ENCODE results near the gene TRIM63.
A peak's percentile ranks its signal among the peaks of the same experiment; 100 is the strongest.
"Not testable (repeated sequence)": the region's sequence is repeated elsewhere in the genome, so short reads cannot be mapped to it uniquely, and the experiment has no call there.

TRIM63 gene

DNA sequence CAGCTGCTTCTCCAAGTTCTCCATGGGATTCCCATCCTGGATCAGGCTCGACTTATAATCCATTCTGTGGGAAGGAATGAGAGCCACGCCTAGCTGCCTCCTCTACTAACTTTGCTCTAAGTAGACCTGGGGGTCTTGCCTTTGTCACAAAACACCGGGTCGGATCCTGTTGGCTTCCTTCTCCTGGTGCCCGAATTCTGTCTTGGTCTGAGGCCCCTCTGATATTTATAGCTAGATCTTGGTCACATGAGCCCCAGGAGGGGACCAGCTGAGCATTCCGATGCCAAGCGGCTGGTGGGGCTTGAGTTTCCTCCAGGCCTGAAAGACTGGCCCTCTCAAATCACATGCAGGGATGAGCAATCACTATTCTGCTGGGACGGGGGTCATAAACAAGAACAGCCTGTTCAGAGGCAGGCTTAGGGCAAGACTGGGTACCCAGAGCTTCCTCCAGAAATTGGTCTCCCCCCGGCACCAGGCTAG lies at the start of gene TRIM63:
TRIM63 (minus strand) TSS at position 199 of the 480 bp plus-strand sequence; CDS start at position 63, 136 bp downstream.
- DNase-seq (ENCODE audit: low read depth) = no peak

DNA sequence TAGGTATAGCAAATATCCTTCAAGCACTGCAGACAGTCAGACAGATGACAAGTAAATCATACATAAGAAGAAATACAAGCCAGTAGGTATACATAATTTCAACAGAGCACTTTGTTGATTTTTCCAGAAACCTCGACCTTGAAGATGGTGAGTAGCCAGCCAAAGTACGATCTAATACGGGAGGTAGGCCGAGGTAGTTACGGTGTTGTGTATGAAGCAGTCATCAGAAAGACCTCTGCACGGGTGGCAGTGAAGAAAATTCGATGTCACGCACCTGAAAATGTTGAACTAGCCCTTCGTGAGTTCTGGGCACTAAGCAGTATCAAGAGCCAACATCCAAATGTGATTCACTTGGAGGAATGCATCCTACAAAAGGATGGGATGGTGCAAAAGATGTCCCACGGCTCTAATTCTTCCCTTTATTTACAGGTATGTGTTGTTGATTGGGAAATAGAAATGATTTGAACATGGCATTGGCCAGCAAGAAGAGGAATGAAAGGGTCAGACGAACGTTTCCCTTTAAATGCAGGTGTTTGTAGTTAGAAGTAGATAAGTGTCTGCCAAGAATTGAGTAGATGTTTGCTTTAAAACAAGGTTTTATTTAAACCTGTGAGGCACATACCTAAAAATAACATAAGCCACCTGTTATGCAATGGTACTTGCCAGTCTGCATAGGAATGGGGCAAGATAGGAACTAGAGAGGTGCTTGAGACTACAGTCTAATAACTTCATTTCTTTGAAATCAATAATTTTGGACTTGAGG lies 46.9 kb upstream of the TRIM63 start:
- DNase-seq (ENCODE audit: low read depth) = no peak

DNA sequence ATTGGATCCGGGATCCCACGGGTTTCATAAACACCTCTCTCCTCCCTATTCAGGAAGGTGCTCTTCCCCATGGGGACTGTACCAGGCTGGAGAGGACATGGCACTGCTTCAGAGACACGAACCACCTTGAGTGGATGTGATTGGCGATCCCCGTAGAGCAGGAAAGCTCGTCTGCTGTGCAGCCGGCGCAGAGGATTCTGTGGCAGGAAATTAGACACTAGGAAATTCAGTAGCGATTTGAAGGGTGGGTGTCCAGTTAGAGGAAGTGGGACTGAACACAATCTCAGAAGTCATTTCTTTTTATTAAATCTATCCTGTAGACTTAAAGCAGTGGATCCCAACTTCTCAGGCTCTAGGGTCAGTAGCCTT lies 45.0 kb upstream of the TRIM63 start:
- no peak for DNase-seq (ENCODE audit: low read depth)

- DNase-seq (ENCODE audit: low read depth) = peak; percentile 94
These were observed 44.3 kb upstream of the TRIM63 start, which contains the start of gene PDIK1L for GRCh38 chr1:26111530-26112406. PDIK1L (plus strand) TSS chr1:26111824; CDS start chr1:26114309, 2,485 bp downstream.

GRCh38 chr1:26110731-26111529 lies 43.5 kb upstream of the TRIM63 start:
- peak; percentile 73 for DNase-seq (ENCODE audit: low read depth)

DNA sequence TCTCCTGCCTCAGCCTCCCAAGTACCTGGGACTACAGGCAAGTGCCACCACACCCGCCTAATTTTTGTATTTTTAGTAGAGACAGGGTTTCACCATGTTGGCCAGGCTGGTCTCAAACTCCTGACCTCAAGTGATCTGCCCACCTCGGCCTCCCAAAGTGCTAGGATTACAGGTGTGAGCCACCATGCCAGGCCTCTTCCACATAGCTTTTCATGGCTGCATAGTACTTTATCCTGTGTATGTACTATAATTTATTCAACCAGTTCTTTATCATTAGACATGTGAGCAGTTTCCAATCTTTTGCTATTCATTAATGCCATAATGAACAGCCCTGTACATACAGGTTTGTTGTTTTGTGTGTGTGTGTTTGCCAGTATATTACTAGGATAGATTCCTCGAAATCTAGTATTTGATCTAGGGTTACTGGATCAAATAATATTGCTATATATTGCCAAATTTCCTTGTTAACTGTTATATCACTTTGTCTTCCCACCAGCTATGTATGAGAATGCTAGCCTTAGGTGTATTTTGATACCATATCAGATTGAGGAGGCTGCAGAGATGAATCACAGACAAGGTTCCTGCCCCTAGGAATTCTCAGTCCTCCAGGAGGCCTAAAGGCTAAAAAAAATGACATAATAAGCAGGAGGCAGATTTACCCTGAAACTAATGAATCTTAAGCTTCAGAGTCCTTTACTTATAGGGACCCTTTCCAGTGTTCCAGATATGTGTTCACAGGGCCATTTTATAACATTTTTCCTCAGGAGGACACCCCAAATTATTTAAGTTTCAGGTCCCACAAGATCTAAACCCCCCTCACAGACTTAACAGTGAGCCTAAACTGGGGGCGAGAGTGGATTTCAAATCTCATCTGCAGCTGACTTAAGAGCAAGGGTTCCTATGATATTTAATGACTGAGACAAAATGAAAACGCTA lies 42.1 kb upstream of the TRIM63 start:
- DNase-seq (ENCODE audit: low read depth) = no peak

- DNase-seq (ENCODE audit: low read depth) = not testable (repeated sequence)
These were observed 37.8 kb upstream of the TRIM63 start for GRCh38 chr1:26105226-26105548.

DNA sequence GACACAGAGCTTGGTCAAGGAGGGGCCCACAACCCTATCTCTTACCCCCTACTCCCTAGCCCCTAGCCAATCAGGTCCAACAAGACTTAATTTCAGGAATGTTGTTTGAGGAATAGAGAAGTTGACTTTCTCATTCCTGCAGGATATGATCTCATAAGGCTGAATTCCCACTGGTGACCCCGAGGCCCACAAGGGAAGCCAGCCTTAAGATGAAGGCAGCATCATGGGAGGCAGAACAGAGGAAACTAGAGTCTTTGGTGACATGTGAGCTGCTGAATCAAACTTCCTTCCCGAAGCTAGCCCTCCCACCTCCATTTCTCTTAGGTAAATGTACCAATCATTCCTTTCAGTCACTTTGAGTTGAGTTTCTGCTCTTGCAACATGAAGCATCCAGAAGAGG lies 35.1 kb upstream of the TRIM63 start:
- no peak for DNase-seq (ENCODE audit: low read depth)

DNA sequence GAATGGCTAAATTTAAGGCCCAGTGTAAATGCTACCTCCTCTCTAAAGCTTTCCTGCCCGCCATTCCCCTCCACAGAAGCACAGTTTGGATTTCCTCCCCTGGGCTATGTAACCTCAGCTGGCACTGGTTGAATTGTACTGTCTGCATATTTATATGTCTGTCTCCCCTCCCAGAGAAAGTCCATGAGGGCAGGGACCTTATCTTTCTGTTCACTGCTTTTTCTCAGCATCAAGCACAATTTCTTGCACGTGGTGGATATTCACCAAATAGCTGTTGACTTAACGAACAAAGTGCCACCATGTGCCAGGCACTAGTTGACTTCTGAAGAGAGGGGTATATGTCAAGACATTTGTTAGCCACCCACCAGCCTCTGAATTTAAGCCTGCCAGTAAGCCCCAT lies 34.7 kb upstream of the TRIM63 start:
- DNase-seq (ENCODE audit: low read depth) = no peak

DNA sequence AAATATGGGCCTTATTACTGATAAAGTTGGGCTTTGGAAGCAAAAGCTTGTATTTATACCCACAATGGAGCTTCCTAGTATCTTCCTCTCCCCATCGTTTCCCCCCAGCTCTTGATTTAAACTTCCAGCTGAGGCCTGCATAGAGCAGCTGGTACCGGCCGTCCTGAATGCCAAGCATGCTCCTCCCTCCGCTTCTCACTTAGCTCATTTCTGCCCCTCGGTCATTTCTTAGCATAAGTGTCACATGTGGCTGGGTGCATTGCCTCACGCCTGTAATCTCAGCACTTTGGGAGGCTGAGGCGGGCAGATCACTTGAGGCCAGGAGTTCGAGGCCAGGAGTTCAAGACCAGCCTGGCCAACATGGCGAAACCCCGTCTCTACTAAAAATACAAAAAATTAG lies 32.8 kb upstream of the TRIM63 start:
- DNase-seq (ENCODE audit: low read depth) = not testable (repeated sequence)

GRCh38 chr1:26099780-26100179 lies 32.4 kb upstream of the TRIM63 start:
- no peak for DNase-seq (ENCODE audit: low read depth)

DNA sequence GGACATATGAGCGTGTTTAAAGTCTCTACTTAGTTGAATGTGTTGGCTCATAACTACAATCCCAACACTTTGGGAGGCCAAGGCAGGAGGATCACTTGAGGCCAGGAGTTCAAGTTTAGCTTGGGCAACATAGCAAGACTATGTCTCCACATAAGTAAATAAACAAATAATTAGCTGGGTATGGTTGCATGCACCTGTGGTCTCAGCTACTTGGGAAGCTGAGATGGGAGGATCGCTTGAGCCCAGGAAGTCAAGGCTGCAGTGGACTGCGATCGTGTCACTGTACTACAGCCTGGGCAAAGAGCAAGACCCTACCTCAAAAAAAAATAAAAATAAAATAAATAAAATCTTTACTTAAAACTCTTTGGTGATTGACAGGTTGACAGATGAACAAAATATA lies 31.2 kb upstream of the TRIM63 start:
- no peak for DNase-seq (ENCODE audit: low read depth)

GRCh38 chr1:26097696-26098095 lies 30.3 kb upstream of the TRIM63 start:
- DNase-seq (ENCODE audit: low read depth) = no peak

GRCh38 chr1:26096471-26096870 lies 29.0 kb upstream of the TRIM63 start:
- DNase-seq (ENCODE audit: low read depth) = no peak

DNA sequence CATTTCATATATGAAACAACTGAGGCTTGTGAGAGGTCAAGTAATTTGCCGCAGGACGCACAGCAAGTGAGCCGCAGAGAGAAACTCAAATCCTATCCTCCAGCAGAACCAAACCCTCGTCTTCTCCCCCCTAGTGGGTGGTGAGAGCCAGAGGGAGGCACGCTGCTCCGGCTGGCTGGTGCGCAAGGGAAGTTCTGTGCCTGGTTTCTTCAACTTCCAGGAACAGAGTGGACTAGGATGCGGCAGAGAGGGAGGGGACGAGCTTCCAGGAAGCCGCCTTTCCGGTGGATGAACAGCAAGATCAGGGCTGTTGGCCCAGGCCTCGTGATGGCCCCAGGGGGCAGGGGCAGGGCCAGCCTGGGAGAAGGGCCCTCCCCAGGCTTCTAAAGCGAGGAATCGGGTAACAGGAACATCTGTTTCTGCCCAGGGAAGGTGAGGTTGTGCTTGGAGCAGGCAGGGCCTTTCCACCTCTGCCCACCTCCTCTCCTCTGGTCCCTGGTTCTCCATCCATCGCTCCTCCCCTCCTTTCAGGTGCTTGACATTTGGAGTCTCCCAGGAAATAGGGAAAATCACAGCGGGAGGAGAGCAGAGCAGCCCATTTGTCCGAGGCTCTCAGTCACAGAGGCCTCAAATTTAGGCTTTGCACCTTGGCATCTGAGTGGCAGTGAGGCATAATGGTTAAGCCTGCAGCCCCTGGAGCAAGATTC lies 27.4 kb upstream of the TRIM63 start:
- peak; percentile 52 for DNase-seq (ENCODE audit: low read depth)

GRCh38 chr1:26094076-26094669 lies 26.7 kb upstream of the TRIM63 start:
- DNase-seq (ENCODE audit: low read depth) = no peak

GRCh38 chr1:26093569-26093968 lies 26.1 kb upstream of the TRIM63 start:
- not testable (repeated sequence) for DNase-seq (ENCODE audit: low read depth)

GRCh38 chr1:26092422-26092821 lies 25.0 kb upstream of the TRIM63 start:
- DNase-seq (ENCODE audit: low read depth) = no peak

GRCh38 chr1:26090893-26091292 lies 23.5 kb upstream of the TRIM63 start:
- DNase-seq (ENCODE audit: low read depth) = no peak

GRCh38 chr1:26089125-26089524 lies 21.7 kb upstream of the TRIM63 start:
- DNase-seq (ENCODE audit: low read depth) = no peak

Measured in CMK (cell line).